ENCODE measurements around the gene DNAH10. TPM values are rescaled to one million over a fixed set of nuclear protein-coding genes. Genes with fewer than 3 reads are reported as not detected.

DNAH10 gene
- total and polyA plus RNA-seq, 10 of the 15 experiments (the other 5 are each of a cell fraction or from before 2014, with no cell fraction given) = 0.01 to 0.32 (median 0.06) TPM

DNA sequence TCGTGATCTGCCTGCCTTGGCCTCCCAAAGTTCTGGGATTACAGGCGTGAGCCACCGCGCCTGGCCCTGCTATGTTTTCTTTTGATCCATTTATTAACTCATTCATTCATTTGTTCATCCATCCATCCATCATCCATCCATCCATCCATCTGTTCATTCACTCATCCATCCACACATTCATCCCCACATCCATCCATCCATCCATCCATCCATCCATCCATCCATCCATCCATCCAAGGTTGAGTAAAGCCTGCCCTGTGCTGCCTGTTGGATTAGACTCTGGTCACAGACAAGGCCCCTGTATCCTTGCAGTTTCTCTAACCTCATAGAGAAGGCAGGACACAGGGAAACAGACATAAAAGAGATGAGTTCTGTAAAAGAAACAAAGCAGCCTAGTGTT lies 44.9 kb downstream of the DNAH10 start:
- in situ Hi-C loops (cut with MboI) (no loop called here), intact Hi-C loops (cut with micrococcal nuclease; ENCODE audit: unreplicated experiment) (no loop called here)
- FAIRE-seq = no peak
- Histone ChIP-seq H2AFZ (ENCODE audit: control insufficient read depth, low read depth, low read length) (no peak overlapping the region), H3K4me1 (ENCODE audit: control insufficient read depth, insufficient read depth, low read length) (no peaks in the 10 kb centered on the region), H3K36me3 (ENCODE audit: control insufficient read depth in 2 of 2, insufficient read depth in 2 of 2, low read length in 1 of 2) (no peaks in the 10 kb centered on the region), H3K4me2 (ENCODE audit: control insufficient read depth, insufficient read depth) (no peak overlapping the region), H3K79me2 (ENCODE audit: control insufficient read depth, insufficient read depth, low read length) (no peaks in the 10 kb centered on the region), H4K20me1 (ENCODE audit: control insufficient read depth, insufficient read depth) (no peaks in the 10 kb centered on the region), H3K9me3 (replicated peaks; ENCODE audit: control insufficient read depth, insufficient read depth, low read length) (no peaks in the 10 kb centered on the region), H3K9ac (ENCODE audit: control insufficient read depth, insufficient read depth, low read length) (no peak overlapping the region), H3K4me3 (no peak overlapping the region), H3K27ac (ENCODE audit: control insufficient read depth, insufficient read depth) (no peak overlapping the region), H3K27me3 (replicated peaks in 1 of 2; ENCODE audit: control insufficient read depth in 2 of 2, insufficient read depth in 2 of 2, low read length in 1 of 2) (no peaks in the 10 kb centered on the region)
- BruUV-seq (replicated peaks) = no TSS peak
- 72% methylated on average over 4 of the region's 4 CpGs for WGBS (ENCODE audit: insufficient coverage, insufficient replicate concordance, low lambda C conversion rate, missing lambda C conversion rate)
- RAD21 ChIA-PET (ENCODE audit: unreplicated experiment) = no interaction called here
- ATAC-seq = no peak
- POLR2A ChIA-PET = no interaction called here
- CTCF ChIA-PET = interaction anchor here (1.2 to 1.4 kb wide), 2 partner anchors 8 to 35 kb away, joined by 3 to 4 read pairs; no protein-coding TSS in a partner anchor
- SMC1A ChIA-PET (ENCODE audit: uncharacterized antibody, unreplicated experiment) = interaction anchor here (0.6 kb wide), 1 partner anchor 57 kb away, joined by 3 read pairs; no protein-coding TSS in a partner anchor
- DNase-seq (ENCODE audit: low read depth, low spot score) = no peak
- no peak for TF ChIP-seq NR2F1 (conservative IDR thresholded peaks at IDR 0.05)
- TF ChIP-seq, protein P1, sequence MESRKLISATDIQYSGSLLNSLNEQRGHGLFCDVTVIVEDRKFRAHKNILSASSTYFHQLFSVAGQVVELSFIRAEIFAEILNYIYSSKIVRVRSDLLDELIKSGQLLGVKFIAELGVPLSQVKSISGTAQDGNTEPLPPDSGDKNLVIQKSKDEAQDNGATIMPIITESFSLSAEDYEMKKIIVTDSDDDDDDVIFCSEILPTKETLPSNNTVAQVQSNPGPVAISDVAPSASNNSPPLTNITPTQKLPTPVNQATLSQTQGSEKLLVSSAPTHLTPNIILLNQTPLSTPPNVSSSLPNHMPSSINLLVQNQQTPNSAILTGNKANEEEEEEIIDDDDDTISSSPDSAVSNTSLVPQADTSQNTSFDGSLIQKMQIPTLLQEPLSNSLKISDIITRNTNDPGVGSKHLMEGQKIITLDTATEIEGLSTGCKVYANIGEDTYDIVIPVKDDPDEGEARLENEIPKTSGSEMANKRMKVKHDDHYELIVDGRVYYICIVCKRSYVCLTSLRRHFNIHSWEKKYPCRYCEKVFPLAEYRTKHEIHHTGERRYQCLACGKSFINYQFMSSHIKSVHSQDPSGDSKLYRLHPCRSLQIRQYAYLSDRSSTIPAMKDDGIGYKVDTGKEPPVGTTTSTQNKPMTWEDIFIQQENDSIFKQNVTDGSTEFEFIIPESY (IDR thresholded peaks at IDR 0.05) = no peak
- TF ChIP-seq STAT3 (IDR thresholded peaks at IDR 0.05; ENCODE audit: low read depth, low read length) = no peak
- no peak for TF ChIP-seq ZNF207 (IDR thresholded peaks at IDR 0.05; ENCODE audit: borderline replicate concordance)
- TF ChIP-seq BCL3 (IDR thresholded peaks at IDR 0.05; ENCODE audit: borderline replicate concordance, insufficient read depth, low read depth, low read length, poor library complexity, severe bottlenecking) = no peak
- TF ChIP-seq, protein P2, sequence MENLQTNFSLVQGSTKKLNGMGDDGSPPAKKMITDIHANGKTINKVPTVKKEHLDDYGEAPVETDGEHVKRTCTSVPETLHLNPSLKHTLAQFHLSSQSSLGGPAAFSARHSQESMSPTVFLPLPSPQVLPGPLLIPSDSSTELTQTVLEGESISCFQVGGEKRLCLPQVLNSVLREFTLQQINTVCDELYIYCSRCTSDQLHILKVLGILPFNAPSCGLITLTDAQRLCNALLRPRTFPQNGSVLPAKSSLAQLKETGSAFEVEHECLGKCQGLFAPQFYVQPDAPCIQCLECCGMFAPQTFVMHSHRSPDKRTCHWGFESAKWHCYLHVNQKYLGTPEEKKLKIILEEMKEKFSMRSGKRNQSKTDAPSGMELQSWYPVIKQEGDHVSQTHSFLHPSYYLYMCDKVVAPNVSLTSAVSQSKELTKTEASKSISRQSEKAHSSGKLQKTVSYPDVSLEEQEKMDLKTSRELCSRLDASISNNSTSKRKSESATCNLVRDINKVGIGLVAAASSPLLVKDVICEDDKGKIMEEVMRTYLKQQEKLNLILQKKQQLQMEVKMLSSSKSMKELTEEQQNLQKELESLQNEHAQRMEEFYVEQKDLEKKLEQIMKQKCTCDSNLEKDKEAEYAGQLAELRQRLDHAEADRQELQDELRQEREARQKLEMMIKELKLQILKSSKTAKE (IDR thresholded peaks at IDR 0.05; ENCODE audit: low read depth, poor library complexity, severe bottlenecking) = no peak
- no peak for TF ChIP-seq WRNIP1 (IDR thresholded peaks at IDR 0.05; ENCODE audit: borderline replicate concordance, low read depth, low read length)
- no peak for TF ChIP-seq ATF3 (IDR thresholded peaks at IDR 0.05; ENCODE audit: borderline replicate concordance, extremely low read depth, low read depth, low read length)
- no peak for TF ChIP-seq PAX5 (IDR thresholded peaks at IDR 0.05; ENCODE audit: borderline replicate concordance, low read depth, low read length)
- no peak for TF ChIP-seq SMARCA5 (IDR thresholded peaks at IDR 0.05)
- TF ChIP-seq BHLHE40 (IDR thresholded peaks at IDR 0.05; ENCODE audit: borderline replicate concordance in 1 of 2, low read depth in 2 of 2, low read length in 1 of 2) = no peak
- no peak for TF ChIP-seq RELA (IDR thresholded peaks at IDR 0.05; ENCODE audit: borderline replicate concordance, partially characterized antibody)
- TF ChIP-seq, protein P3, sequence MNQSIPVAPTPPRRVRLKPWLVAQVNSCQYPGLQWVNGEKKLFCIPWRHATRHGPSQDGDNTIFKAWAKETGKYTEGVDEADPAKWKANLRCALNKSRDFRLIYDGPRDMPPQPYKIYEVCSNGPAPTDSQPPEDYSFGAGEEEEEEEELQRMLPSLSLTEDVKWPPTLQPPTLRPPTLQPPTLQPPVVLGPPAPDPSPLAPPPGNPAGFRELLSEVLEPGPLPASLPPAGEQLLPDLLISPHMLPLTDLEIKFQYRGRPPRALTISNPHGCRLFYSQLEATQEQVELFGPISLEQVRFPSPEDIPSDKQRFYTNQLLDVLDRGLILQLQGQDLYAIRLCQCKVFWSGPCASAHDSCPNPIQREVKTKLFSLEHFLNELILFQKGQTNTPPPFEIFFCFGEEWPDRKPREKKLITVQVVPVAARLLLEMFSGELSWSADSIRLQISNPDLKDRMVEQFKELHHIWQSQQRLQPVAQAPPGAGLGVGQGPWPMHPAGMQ (IDR thresholded peaks at IDR 0.05; ENCODE audit: borderline replicate concordance) = no peak
- TF ChIP-seq SIN3A (IDR thresholded peaks at IDR 0.05; ENCODE audit: low read depth, low read length) = no peak
- no peak for TF ChIP-seq RUNX3 (IDR thresholded peaks at IDR 0.05; ENCODE audit: low read length)
- no peak for TF ChIP-seq EED (IDR thresholded peaks at IDR 0.05; ENCODE audit: low read depth)
